Endothelial cell of umbilical vein (primary cell): ENCODE measurements around the gene DHRS9. TPM values are rescaled to one million over a fixed set of nuclear protein-coding genes. Genes with fewer than 3 reads are reported as not detected.
"Not testable (repeated sequence)": the region's sequence is repeated elsewhere in the genome, so short reads cannot be mapped to it uniquely, and the experiment has no call there.

ENCODE experiments used
- BruUV-seq: library from RNA; stranded (reverse); fragments of 400-500 nt; replicated peaks from 2 replicates; lab custom pipeline; 2021; lab: Mats Ljungman, UMichigan
- CTCF ChIA-PET: fragments of 300-600, 350-600 bp; sonication (Branson Sonifier 250); formaldehyde crosslinking; loops from one replicate; lab custom pipeline; 2021; ENCODE audit warnings: antibody characterized with exemption, inconsistent platforms; lab: Charles Lee
- POLR2A ChIA-PET: fragments of 300-600, 350-600 bp; sonication (Branson Sonifier 250); formaldehyde crosslinking; loops from one replicate; lab custom pipeline; 2021; ENCODE audit warnings: antibody characterized with exemption, inconsistent platforms; lab: Charles Lee
- DNase-seq: peaks from one replicate; pipeline ENCODE4 v3.0.0-alpha.2; 2011; ENCODE audit warnings: low read depth, low spot score
- FAIRE-seq: peaks from 2 replicates; lab custom pipeline; 2011; peaks lifted over from hg19 to GRCh38; lab: Jason Lieb, UNC
- H2AFZ ChIP-seq: 2 replicates; pipeline ENCODE4 v1.6.0; 2012; ENCODE audit warnings: low read depth, low read length, control low read depth, inconsistent platforms
- H3K27ac ChIP-seq: 2 replicates; pipeline ENCODE4 v1.5.1; 2011; ENCODE audit warnings: low read depth, mild to moderate bottlenecking, control low read depth, low read length, moderate library complexity; ENCODE audit not compliant: insufficient read depth
- H3K27me3 ChIP-seq, 2 experiments: 2 replicates each; pipeline versions ENCODE4 v1.6.0 to v1.6.1; 2011; ENCODE audit warnings: low read length in 2 of 2, mixed read lengths in 1 of 2; ENCODE audit not compliant: control insufficient read depth in 2 of 2, insufficient read depth in 2 of 2
- H3K36me3 ChIP-seq, 2 experiments: 2 replicates in 1 of 2; 3 replicates in 1 of 2; pipeline ENCODE4 v1.5.1; 2011; ENCODE audit warnings: low read length in 2 of 2, mild to moderate bottlenecking in 1 of 2, moderate library complexity in 1 of 2; ENCODE audit not compliant: control insufficient read depth in 2 of 2, insufficient read depth in 2 of 2; ENCODE audit errors: extremely low read depth in 1 of 2
- H3K4me1 ChIP-seq: 3 replicates; pipeline ENCODE4 v1.5.1; 2011; ENCODE audit warnings: mild to moderate bottlenecking, low read length; ENCODE audit not compliant: control insufficient read depth, insufficient read depth; ENCODE audit errors: extremely low read depth
- H3K4me2 ChIP-seq: 2 replicates; pipeline ENCODE4 v1.6.1; 2011; ENCODE audit warnings: low read length, control low read depth, mixed read lengths; ENCODE audit not compliant: insufficient read depth
- H3K4me3 ChIP-seq, 3 experiments: fragments of 200-600 bp in 1 of 3; sonication (generic), shearing (Covaris generic) in 1 of 3; replicated peaks in 1 of 3; 2 replicates each; pipeline ENCODE4 v1.5.1; 2011 to 2016; ENCODE audit warnings: control low read depth in 3 of 3, low read length in 3 of 3, mild to moderate bottlenecking in 2 of 3, inconsistent platforms in 1 of 3, low read depth in 1 of 3, moderate library complexity in 1 of 3; ENCODE audit not compliant: insufficient read depth in 1 of 3
- H3K79me2 ChIP-seq: 2 replicates; pipeline ENCODE4 v1.6.0; 2012; ENCODE audit warnings: low read length, inconsistent platforms; ENCODE audit not compliant: control insufficient read depth, insufficient read depth
- H3K9ac ChIP-seq: replicated peaks from 2 replicates; pipeline ENCODE3; 2011; ENCODE audit warnings: low read length, control low read depth; ENCODE audit not compliant: insufficient read depth; ENCODE audit errors: extremely low read depth
- H3K9me1 ChIP-seq: replicated peaks from 3 replicates; pipeline ENCODE4 v1.6.0; 2011; ENCODE audit warnings: mild to moderate bottlenecking, low read length; ENCODE audit not compliant: control insufficient read depth, insufficient read depth; ENCODE audit errors: extremely low read depth
- H3K9me3 ChIP-seq: replicated peaks from 2 replicates; pipeline ENCODE4 v1.5.1; 2012; ENCODE audit warnings: low read length, inconsistent platforms; ENCODE audit not compliant: control insufficient read depth, insufficient read depth
- H4K20me1 ChIP-seq: replicated peaks from 2 replicates; pipeline ENCODE3; 2011; ENCODE audit warnings: mild to moderate bottlenecking, low read length; ENCODE audit not compliant: control insufficient read depth, insufficient read depth; ENCODE audit errors: extremely low read depth
- CTCF ChIP-seq, 2 donors: IDR thresholded peaks; 1 replicate in 1 of 2; 2 replicates in 1 of 2; pipeline ENCODE4 v1.5.1; 2011; ENCODE audit warnings: low read length in 2 of 2, mild to moderate bottlenecking in 2 of 2, moderate library complexity in 2 of 2, control low read depth in 1 of 2, inconsistent platforms in 1 of 2, low read depth in 1 of 2; ENCODE audit not compliant: insufficient read depth in 1 of 2; ENCODE audit errors: extremely low read depth in 1 of 2
- GATA2 ChIP-seq: IDR thresholded peaks from 2 replicates; pipeline ENCODE4 v1.7.0; 2011; ENCODE audit warnings: low read depth, mild to moderate bottlenecking, moderate library complexity, mixed read lengths, low read length; ENCODE audit not compliant: insufficient read length, insufficient read depth
- JUN ChIP-seq: IDR thresholded peaks from 2 replicates; pipeline ENCODE4 v1.6.1; 2011; ENCODE audit warnings: borderline replicate concordance, low read depth; ENCODE audit not compliant: insufficient read length, insufficient read depth
- MAX ChIP-seq: IDR thresholded peaks from 2 replicates; pipeline ENCODE4 v1.6.1; 2011; ENCODE audit not compliant: insufficient read depth, insufficient read length
- POLR2A ChIP-seq: IDR thresholded peaks from 2 replicates; pipeline ENCODE4 v1.6.1; 2012; ENCODE audit warnings: low read depth, mild to moderate bottlenecking, control low read depth, low read length
- dilution Hi-C: fragments of 300-500 bp; cut with MboI; formaldehyde crosslinking; loops from one replicate; pipeline ENCODE4 v1.15.0; 2019; ENCODE audit warnings: low sequenced_read_pairs; ENCODE audit not compliant: extremely low pct_ligation_motif_present
- intact Hi-C: fragments of 100-400 bp; cut with micrococcal nuclease; formaldehyde crosslinking; loops from one replicate; pipeline ENCODE4 v1.10.0; 2022
- polyA plus RNA-seq, 4 experiments: library from polyadenylated mRNA; depleted of rRNA in 3 of 4; stranded (reverse) in 3 of 4; unstranded in 1 of 4; fragments of >200 nt; gene quantifications; 2 replicates each; pipeline versions ENCODE4 v1.2.1 to v1.2.3, GENCODE V29; 2011 to 2012; ENCODE audit warnings: missing spikeins in 1 of 4
- total RNA-seq: library from RNA; stranded (reverse); gene quantifications from 2 replicates; pipeline ENCODE4 v1.2.3, GENCODE V29; 2021

Gene DHRS9
- total and polyA plus RNA-seq, 2 donors (not counting 3 experiments of a cell fraction or from before 2014, with no cell fraction given) = 0.40 TPM; not detected in 1

GRCh38 chr2:169131587-169132512 lies 62.5 kb downstream of the DHRS9 start:
- dilution Hi-C loops = no loop called here
- ChIA-PET CTCF (interaction anchor here (0.5 to 3.1 kb wide), 50 partner anchors 10 to 642 kb away, joined by 3 to 145 read pairs (median 5); partner anchors contain the start of gene DHRS9), POLR2A (interaction anchor here (0.6 kb wide), 1 partner anchor 102 kb away, joined by 3 read pairs; no protein-coding TSS in a partner anchor)
- peak; percentile 90 for FAIRE-seq
- Histone ChIP-seq H2AFZ (peak overlapping the region; percentile 64), H3K9ac (no peak overlapping the region), H4K20me1 (no peaks in the 10 kb centered on the region), H3K4me3 (no peak overlapping the region), H3K4me1 (no peaks in the 10 kb centered on the region), H3K9me3 (no peaks in the 10 kb centered on the region), H3K27me3 (no peaks in the 10 kb centered on the region), H3K9me1 (no peaks in the 10 kb centered on the region), H3K36me3 (no peaks in the 10 kb centered on the region), H3K27ac (no peak overlapping the region), H3K4me2 (no peak overlapping the region), H3K79me2 (no peaks in the 10 kb centered on the region)
- intact Hi-C loops = loop anchor here (1.0 to 2.0 kb wide), 5 partner anchors 22 to 188 kb away; no protein-coding TSS in a partner anchor
- TF ChIP-seq POLR2A (no peak), JUN (no peak), GATA2 (no peak), MAX (no peak), CTCF (IDR thresholded peaks at IDR 0.05; ENCODE audit: extremely low read depth in 1 of 2, insufficient read depth in 1 of 2, low read depth in 1 of 2, low read length in 2 of 2) (peak; percentile 58)
- BruUV-seq = no TSS peak
- DNase-seq = peak; percentile 77

- FAIRE-seq = not testable (repeated sequence)
Observed at GRCh38 chr2:169134272-169134671, 64.9 kb downstream of the DHRS9 start.

GRCh38 chr2:169136428-169136827 lies 67.1 kb downstream of the DHRS9 start:
- CTCF ChIA-PET = interaction anchor here (1.7 to 8.5 kb wide), 2 partner anchors 26 to 85 kb away, joined by 4 to 217 read pairs; no protein-coding TSS in a partner anchor
- H3K27me3 ChIP-seq, H4K20me1 ChIP-seq, H3K4me2 ChIP-seq, H3K27ac ChIP-seq, intact Hi-C loops, H3K36me3 ChIP-seq, H3K4me1 ChIP-seq, H3K9me3 ChIP-seq, FAIRE-seq, H3K9me1 ChIP-seq, H2AFZ ChIP-seq, H3K9ac ChIP-seq, BruUV-seq, H3K4me3 ChIP-seq, DNase-seq, POLR2A ChIA-PET, dilution Hi-C loops, H3K79me2 ChIP-seq: not testable (repeated sequence)

More at GRCh38 chr2:169134272-169134671, 64.9 kb downstream of the DHRS9 start:
- H3K9me3 ChIP-seq, H3K4me3 ChIP-seq, BruUV-seq, H3K27me3 ChIP-seq, H3K36me3 ChIP-seq, H3K4me1 ChIP-seq, H3K79me2 ChIP-seq, H3K9ac ChIP-seq, H3K4me2 ChIP-seq, POLR2A ChIA-PET, dilution Hi-C loops, H4K20me1 ChIP-seq, H2AFZ ChIP-seq, intact Hi-C loops, DNase-seq, H3K27ac ChIP-seq, H3K9me1 ChIP-seq: not testable (repeated sequence)
- CTCF ChIA-PET = interaction anchor here (1.3 kb wide), 1 partner anchor 25 kb away, joined by 3 read pairs; no protein-coding TSS in a partner anchor
